Measurements from ENCODE around the gene ATP1A1.
A peak's percentile ranks its signal among the peaks of the same experiment; 100 is the strongest.

ATP1A1 gene

GRCh38 chr1:116382321-116382720, 9.3 kb downstream of the ATP1A1 start:
- Histone ChIP-seq H3K9me3 (ENCODE audit: control insufficient read depth, insufficient read depth, low read depth, low read length) (no peaks in the 10 kb centered on the region), H3K36me3 (ENCODE audit: control insufficient read depth in 2 of 2, insufficient read depth in 1 of 2, low read length in 2 of 2) (peaks cover 9 to 40% of the 10 kb centered on the region in 2 experiments), H3K27ac (ENCODE audit: extremely low read depth, low read depth, low read length) (no peak overlapping the region), H3K4me1 (ENCODE audit: control insufficient read depth, insufficient read depth, low read length) (peaks cover 32% of the 10 kb centered on the region), H3K4me3 (ENCODE audit: low read depth, low read length) (no peak overlapping the region)
- ChIA-PET POLR2A (interaction anchor here (0.6 kb wide), 1 partner anchor 156 kb away, joined by 3 read pairs; no protein-coding TSS in a partner anchor), CTCF (interaction anchor here (0.7 to 4.0 kb wide), 2 partner anchors 117 to 243 kb away, joined by 4 to 14 read pairs; no protein-coding TSS in a partner anchor)
- TF ChIP-seq PRDM6 (tag by site-specific recombination; IDR thresholded peaks at IDR 0.05), result 0 out of 2 replicates have a peak, but pooled peaks have one; percentile 1
- TF ChIP-seq ZNF624 (tag by site-specific recombination; IDR thresholded peaks at IDR 0.05), result no peak

GRCh38 chr1:116382857-116383483, 9.9 kb downstream of the ATP1A1 start:
- TF ChIP-seq ZFP3 (tag by site-specific recombination; IDR thresholded peaks at IDR 0.05; ENCODE audit: low read depth), result no peak
- 0 out of 2 replicates have a peak, but pooled peaks have one; percentile 11 for TF ChIP-seq ZNF341 (tag by site-specific recombination; IDR thresholded peaks at IDR 0.05; ENCODE audit: low read depth)
- H3K27ac ChIP-seq (ENCODE audit: extremely low read depth, low read depth, low read length), result no peak overlapping the region
- H3K4me1 ChIP-seq (ENCODE audit: control insufficient read depth, insufficient read depth, low read length), result peaks cover 27% of the 10 kb centered on the region
- no peak overlapping the region for H3K4me3 ChIP-seq (ENCODE audit: low read depth, low read length)
- ChIA-PET CTCF (interaction anchor here (0.7 to 4.0 kb wide), 3 partner anchors 103 to 244 kb away, joined by 4 to 14 read pairs (median 7); no protein-coding TSS in a partner anchor), POLR2A (interaction anchor here (0.6 to 1.5 kb wide), 2 partner anchors 102 to 157 kb away, joined by 3 read pairs; no protein-coding TSS in a partner anchor)
- no peaks in the 10 kb centered on the region for H3K9me3 ChIP-seq (ENCODE audit: control insufficient read depth, insufficient read depth, low read depth, low read length)
- peaks cover 13 to 46% of the 10 kb centered on the region in 2 experiments for H3K36me3 ChIP-seq (ENCODE audit: control insufficient read depth in 2 of 2, insufficient read depth in 1 of 2, low read length in 2 of 2)

- Histone ChIP-seq H3K27ac (ENCODE audit: extremely low read depth, low read depth, low read length) (no peak overlapping the region), H3K4me1 (ENCODE audit: control insufficient read depth, insufficient read depth, low read length) (peaks cover 6% of the 10 kb centered on the region; the same call in 1 of the 2 replicates), H3K36me3 (ENCODE audit: control insufficient read depth in 2 of 2, insufficient read depth in 1 of 2, low read length in 2 of 2) (peaks cover 35 to 77% of the 10 kb centered on the region in 2 experiments), H3K9me3 (ENCODE audit: control insufficient read depth, insufficient read depth, low read depth, low read length) (no peaks in the 10 kb centered on the region), H3K4me3 (ENCODE audit: low read depth, low read length) (no peak overlapping the region)
- ChIA-PET CTCF (interaction anchor here (0.6 to 0.8 kb wide), 2 partner anchors 88 to 234 kb away, joined by 3 to 8 read pairs; no protein-coding TSS in a partner anchor), POLR2A (interaction anchor here (0.9 to 1.6 kb wide), 2 partner anchors 10 to 247 kb away, joined by 4 read pairs; no protein-coding TSS in a partner anchor)
- TF ChIP-seq ZBTB17 (tag by site-specific recombination; IDR thresholded peaks at IDR 0.05) (no peak), ZBTB20 (tag by site-specific recombination; IDR thresholded peaks at IDR 0.05) (no peak), ZNF37A (tag by site-specific recombination; IDR thresholded peaks at IDR 0.05) (no peak), SP2 (tag by site-specific recombination; IDR thresholded peaks at IDR 0.05) (no peak), ZFP3 (tag by site-specific recombination; IDR thresholded peaks at IDR 0.05; ENCODE audit: low read depth) (no peak), ZNF223 (tag by site-specific recombination; IDR thresholded peaks at IDR 0.05) (no peak), ZEB2 (tag by site-specific recombination; IDR thresholded peaks at IDR 0.05) (no peak), ZNF658 (tag by site-specific recombination; IDR thresholded peaks at IDR 0.05) (no peak), ZNF561 (tag by site-specific recombination; IDR thresholded peaks at IDR 0.05; ENCODE audit: borderline replicate concordance) (no peak), SP3 (tag by site-specific recombination; IDR thresholded peaks at IDR 0.05) (no peak), ZBTB21 (tag by site-specific recombination; IDR thresholded peaks at IDR 0.05) (no peak), ZNF157 (tag by site-specific recombination; IDR thresholded peaks at IDR 0.05) (no peak), ZBTB48 (tag by site-specific recombination; IDR thresholded peaks at IDR 0.05) (no peak), ZNF133 (tag by site-specific recombination; IDR thresholded peaks at IDR 0.05) (no peak), GLI2 (tag by site-specific recombination; IDR thresholded peaks at IDR 0.05; ENCODE audit: borderline replicate concordance, low read depth) (no peak), ZNF19 (tag by site-specific recombination; IDR thresholded peaks at IDR 0.05; ENCODE audit: low read depth) (no peak), ZNF76 (tag by site-specific recombination; IDR thresholded peaks at IDR 0.05; ENCODE audit: borderline replicate concordance, low read depth) (no peak), BCL6B (tag by site-specific recombination; IDR thresholded peaks at IDR 0.05) (no peak), TSHZ1 (tag by site-specific recombination; IDR thresholded peaks at IDR 0.05; ENCODE audit: borderline replicate concordance) (no peak), ZNF544 (tag by site-specific recombination; IDR thresholded peaks at IDR 0.05) (no peak)
Measured at GRCh38 chr1:116386042-116386441, 13.0 kb downstream of the ATP1A1 start.
